Measurements from ENCODE around the gene LACRT. TPM values are rescaled to one million over a fixed set of nuclear protein-coding genes. Genes with fewer than 3 reads are reported as not detected.

LACRT gene
- total and polyA plus RNA-seq, 2 of the 8 experiments (the other 6 are each of a cell fraction or from before 2014, with no cell fraction given): not detected

- no peak for FAIRE-seq
- H3K9ac ChIP-seq (replicated peaks in 1 of 4; ENCODE audit: extremely low read depth in 1 of 4, low read depth in 3 of 4, low read length in 3 of 4): no peak overlapping the region
- ChIA-PET CTCF (ENCODE audit: partially characterized antibody) (interaction anchor here (0.8 to 6.8 kb wide), 25 partner anchors 8 to 233 kb away, joined by 3 to 48 read pairs (median 4); no protein-coding TSS in a partner anchor), POLR2A (ENCODE audit: partially characterized antibody) (no interaction called here)
- no peaks in the 10 kb centered on the region for H3K79me1 ChIP-seq (ENCODE audit: low read depth, low read length)
- no peak overlapping the region for H3K4me2 ChIP-seq (ENCODE audit: insufficient read depth in 1 of 2, low read depth in 2 of 2, low read length in 2 of 2)
- no peak overlapping the region for H3K4ac ChIP-seq (replicated peaks; ENCODE audit: insufficient read length, low read depth, low read length)
- no peaks in the 10 kb centered on the region for H3K9me3 ChIP-seq (ENCODE audit: insufficient read depth in 2 of 2, low read depth in 1 of 2, low read length in 1 of 2)
- H3K4me1 ChIP-seq (replicated peaks in 1 of 4; ENCODE audit: control insufficient read depth in 3 of 4, insufficient read depth in 4 of 4, low read length in 3 of 4): no peaks in the 10 kb centered on the region
- H3K27ac ChIP-seq (ENCODE audit: low read depth, low read length): no peak overlapping the region
- H3K14ac ChIP-seq (ENCODE audit: insufficient read length): no peak overlapping the region
- no peak overlapping the region for H4K91ac ChIP-seq (replicated peaks; ENCODE audit: insufficient read length, low read length)
- H3K79me2 ChIP-seq (ENCODE audit: control insufficient read depth in 1 of 2, insufficient read depth in 2 of 2, low read length in 2 of 2): no peaks in the 10 kb centered on the region
- H3K23ac ChIP-seq (ENCODE audit: insufficient read length): no peak overlapping the region
- no peaks in the 10 kb centered on the region for H4K20me1 ChIP-seq (replicated peaks in 1 of 2; ENCODE audit: control insufficient read depth in 1 of 2, insufficient read depth in 2 of 2, low read length in 2 of 2)
- H4K5ac ChIP-seq (ENCODE audit: insufficient read length, low read depth, low read length): no peak overlapping the region
- H2BK5ac ChIP-seq (ENCODE audit: low read depth, low read length): no peak overlapping the region
- no peak overlapping the region for H2BK120ac ChIP-seq (replicated peaks; ENCODE audit: low read depth, low read length)
- H3K23me2 ChIP-seq (ENCODE audit: low read depth, low read length): no peaks in the 10 kb centered on the region
- no peak overlapping the region for H2AK5ac ChIP-seq (ENCODE audit: low read depth, low read length)
- H3K36me3 ChIP-seq (ENCODE audit: control insufficient read depth in 2 of 4, insufficient read depth in 4 of 4, low read length in 3 of 4): no peaks in the 10 kb centered on the region
- H3K18ac ChIP-seq (ENCODE audit: extremely low read depth, low read length): no peak overlapping the region
- H3K56ac ChIP-seq (replicated peaks; ENCODE audit: insufficient read length, low read depth, low read length): no peak overlapping the region
- DNase-seq (ENCODE audit: low read depth in 1 of 2, low spot score in 2 of 2): no peak
- 83% methylated on average over 5 of the region's 5 CpGs; no CpG with 5 or more reads in 1 of the 2 experiments for WGBS, 2 experiments (ENCODE audit: extremely low coverage in 1 of 2, insufficient coverage in 1 of 2, insufficient read length in 1 of 2, insufficient replicate concordance in 2 of 2, low coverage in 1 of 2, low lambda C conversion rate in 2 of 2, missing lambda C conversion rate in 1 of 2)
- no peak overlapping the region for H2BK15ac ChIP-seq (ENCODE audit: low read length)
- no peak overlapping the region for H2BK20ac ChIP-seq (ENCODE audit: low read length)
- no peak overlapping the region for H2BK12ac ChIP-seq (ENCODE audit: low read depth, low read length)
- H4K8ac ChIP-seq (ENCODE audit: extremely low read depth, insufficient read depth, low read length): no peak overlapping the region
- no peak overlapping the region for H3K4me3 ChIP-seq (ENCODE audit: extremely low read depth in 1 of 4, insufficient read depth in 2 of 4, low read depth in 3 of 4, low read length in 4 of 4)
- H3K27me3 ChIP-seq (replicated peaks in 1 of 4; ENCODE audit: control insufficient read depth in 3 of 4, extremely low read depth in 1 of 4, insufficient read depth in 3 of 4, low read length in 3 of 4): peaks cover 0 to 13% (median 4%) of the 10 kb centered on the region in 4 experiments; a peak in 4 of 7 replicates
- H2AFZ ChIP-seq (ENCODE audit: low read length): no peak overlapping the region
- TF ChIP-seq SP2 (IDR thresholded peaks at IDR 0.05; ENCODE audit: low read length) (no peak), GABPA (IDR thresholded peaks at IDR 0.05; ENCODE audit: borderline replicate concordance, insufficient read depth, low read length) (no peak), CTBP2 (IDR thresholded peaks at IDR 0.05; ENCODE audit: borderline replicate concordance, insufficient read depth, insufficient read length, low read length) (no peak), HDAC2 (IDR thresholded peaks at IDR 0.05; ENCODE audit: borderline replicate concordance in 1 of 2, low read depth in 2 of 2, low read length in 2 of 2) (no peak), EGR1 (IDR thresholded peaks at IDR 0.05; ENCODE audit: borderline replicate concordance, low read depth, low read length) (no peak), BRCA1 (IDR thresholded peaks at IDR 0.05; ENCODE audit: low read depth, low read length) (no peak), POLR2AphosphoS5 (IDR thresholded peaks at IDR 0.05; ENCODE audit: low read depth, low read length) (no peak), POU5F1 (IDR thresholded peaks at IDR 0.05; ENCODE audit: low read depth, low read length) (no peak), GTF2F1 (IDR thresholded peaks at IDR 0.05; ENCODE audit: borderline replicate concordance, low read depth, low read length) (no peak), TCF12 (IDR thresholded peaks at IDR 0.05; ENCODE audit: low read depth, low read length) (no peak), EP300 (IDR thresholded peaks at IDR 0.05; ENCODE audit: borderline replicate concordance in 1 of 2, low read depth in 2 of 2, low read length in 2 of 2) (no peak), POLR2A (IDR thresholded peaks at IDR 0.05; ENCODE audit: control extremely low read depth in 1 of 2, low read depth in 2 of 2, low read length in 2 of 2) (no peak), KDM5A (IDR thresholded peaks at IDR 0.05; ENCODE audit: low read length) (no peak), SUZ12 (IDR thresholded peaks at IDR 0.05; ENCODE audit: low read length) (no peak)
Measured at GRCh38 chr12:54603872-54604271, 30.8 kb downstream of the LACRT start.

All from H1 (cell line).